HepG2 (cell line): Measurements from ENCODE around the gene NECTIN2. TPM values are rescaled to one million over a fixed set of nuclear protein-coding genes. Genes with fewer than 3 reads are reported as not detected.

Experiments used
- HOXA5 ChIP-seq: sonication (generic); formaldehyde crosslinking; IDR thresholded peaks from 2 replicates; pipeline ENCODE4 v1.4.0; 2020; ENCODE audit warnings: missing genetic modification reagents
- NR2F6 ChIP-seq, 2 experiments: IDR thresholded peaks; 2 replicates each; pipeline ENCODE4 v1.6.1; 2016; ENCODE audit warnings: antibody characterized with exemption in 1 of 2, mild to moderate bottlenecking in 1 of 2
- RBM39 ChIP-seq: fragments of 200-400 bp; formaldehyde crosslinking; IDR thresholded peaks from one replicate; pipeline ENCODE4 v1.6.1; 2018; ENCODE audit warnings: antibody characterized with exemption, mild to moderate bottlenecking, low read depth, low read length; ENCODE audit not compliant: poor library complexity, severe bottlenecking
- RFXAP ChIP-seq: sonication (generic); formaldehyde crosslinking; IDR thresholded peaks from 2 replicates; pipeline ENCODE4 v1.4.0; 2020; ENCODE audit warnings: missing genetic modification reagents, borderline replicate concordance
- SIX4 ChIP-seq: sonication (generic); formaldehyde crosslinking; IDR thresholded peaks from 2 replicates; pipeline ENCODE4 v1.4.0; 2020; ENCODE audit warnings: missing genetic modification reagents
- SNAI1 ChIP-seq: sonication (generic); formaldehyde crosslinking; IDR thresholded peaks from 2 replicates; pipeline ENCODE4 v1.5.0; 2020; ENCODE audit warnings: mild to moderate bottlenecking, missing genetic modification reagents, borderline replicate concordance
- ZMYM4 ChIP-seq: sonication (generic); formaldehyde crosslinking; IDR thresholded peaks from 2 replicates; pipeline ENCODE4 v1.8.1; 2023; ENCODE audit warnings: mild to moderate bottlenecking, missing genetic modification reagents
- ZNF263 ChIP-seq: sonication (generic); formaldehyde crosslinking; IDR thresholded peaks from 2 replicates; pipeline ENCODE4 v1.4.0; 2020; ENCODE audit warnings: missing genetic modification reagents
- ZNF333 ChIP-seq: sonication (generic); formaldehyde crosslinking; IDR thresholded peaks from 2 replicates; pipeline ENCODE4 v1.4.0; 2020; ENCODE audit warnings: mild to moderate bottlenecking, missing genetic modification reagents, borderline replicate concordance
- polyA plus RNA-seq, 8 experiments: library from polyadenylated mRNA; depleted of rRNA in 3 of 8; stranded (reverse) in 7 of 8; unstranded in 1 of 8; fragments of >200 nt; fragmentation: Illumina TruSeq in 4 of 8; extraction: Trizol in 4 of 8; gene quantifications; 2 replicates each; pipeline versions ENCODE4 v1.2.1 to v1.2.3, GENCODE V29; 2011 to 2016; ENCODE audit warnings: low read depth in 4 of 8, missing spikeins in 1 of 8, mixed read lengths in 1 of 8; ENCODE audit not compliant: insufficient read depth in 1 of 8
- total RNA-seq, 5 experiments: library from RNA; depleted of rRNA; stranded (reverse); fragments of >200 nt; fragmentation: Illumina TruSeq; extraction: Trizol; gene quantifications; 2 replicates each; pipeline ENCODE4 v1.2.3, GENCODE V29; 2016; ENCODE audit warnings: low read depth in 1 of 5
- TF ChIP-seq, protein P1 (sequence below): sonication (generic); formaldehyde crosslinking; IDR thresholded peaks from 2 replicates; pipeline ENCODE4 v1.5.0; 2020; ENCODE audit warnings: mild to moderate bottlenecking, missing genetic modification reagents, borderline replicate concordance
- TF ChIP-seq, protein P2 (sequence below): IDR thresholded peaks from 2 replicates; pipeline ENCODE4 v1.6.1; 2016; ENCODE audit warnings: missing biosample characterization, missing genetic modification reagents, low read depth
- TF ChIP-seq, protein P3 (sequence below): sonication (generic); formaldehyde crosslinking; IDR thresholded peaks from 2 replicates; pipeline ENCODE4 v1.4.0; 2020; ENCODE audit warnings: missing genetic modification reagents
- TF ChIP-seq, protein P4 (sequence below), 2 experiments: sonication (generic) in 1 of 2; formaldehyde crosslinking in 1 of 2; IDR thresholded peaks; 2 replicates each; pipeline versions ENCODE4 v1.4.0 to v1.6.1; 2018 to 2020; ENCODE audit warnings: missing genetic modification reagents in 2 of 2, borderline replicate concordance in 1 of 2, low read depth in 1 of 2, mild to moderate bottlenecking in 1 of 2, missing biosample characterization in 1 of 2
- TF ChIP-seq, protein P5 (sequence below): sonication (generic); formaldehyde crosslinking; IDR thresholded peaks from 2 replicates; pipeline ENCODE4 v1.4.0; 2020; ENCODE audit warnings: missing genetic modification reagents

Gene NECTIN2
- total and polyA plus RNA-seq, 2 of the 13 experiments (the other 11 are each of a cell fraction or from before 2014, with no cell fraction given), result 75.4 to 114 TPM

DNA sequence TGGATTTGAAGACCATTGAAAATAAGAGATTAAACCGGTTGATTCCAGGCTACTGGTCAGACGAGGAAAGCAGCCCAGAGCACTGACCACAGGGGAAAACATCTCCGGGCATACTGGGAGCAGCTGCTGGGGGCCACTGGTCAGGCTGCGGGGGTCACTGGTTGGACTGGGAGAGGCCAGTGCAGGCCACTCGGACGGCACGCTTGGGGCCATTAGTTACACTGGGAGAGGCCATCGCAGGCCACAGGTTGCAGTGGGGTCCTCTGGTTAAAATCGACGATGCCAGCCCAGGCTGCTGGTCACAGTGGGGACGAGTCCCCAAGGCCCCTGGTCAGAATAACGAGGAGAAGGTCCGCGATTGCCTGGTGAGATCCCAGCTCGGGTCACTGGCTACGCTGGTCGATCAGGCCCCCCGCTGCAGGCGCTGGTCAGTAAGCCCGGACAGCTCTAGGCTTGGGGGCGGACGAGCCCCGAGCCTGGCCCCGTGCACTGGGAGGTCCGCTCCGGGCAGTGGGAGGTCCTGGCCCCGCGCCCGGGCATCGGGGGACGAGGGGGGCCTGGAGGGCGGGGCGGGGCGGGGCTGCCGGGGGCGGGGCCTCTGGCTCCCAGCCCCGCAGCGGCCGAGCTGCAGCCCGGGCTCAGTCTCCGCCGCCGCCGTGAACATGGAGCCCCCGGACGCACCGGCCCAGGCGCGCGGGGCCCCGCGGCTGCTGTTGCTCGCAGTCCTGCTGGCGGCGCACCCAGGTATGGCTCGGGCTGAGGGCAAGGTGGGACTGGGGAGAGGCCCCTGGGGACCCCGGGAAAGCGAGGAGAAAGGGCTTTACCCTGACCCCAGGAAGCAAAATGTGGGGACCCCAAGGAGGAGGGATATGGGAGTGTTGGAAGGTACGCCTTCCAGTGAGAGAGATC is 37.4 kb upstream of the NECTIN2 start, which contains the start of gene BCAM (continued):
- TF ChIP-seq, protein P1, sequence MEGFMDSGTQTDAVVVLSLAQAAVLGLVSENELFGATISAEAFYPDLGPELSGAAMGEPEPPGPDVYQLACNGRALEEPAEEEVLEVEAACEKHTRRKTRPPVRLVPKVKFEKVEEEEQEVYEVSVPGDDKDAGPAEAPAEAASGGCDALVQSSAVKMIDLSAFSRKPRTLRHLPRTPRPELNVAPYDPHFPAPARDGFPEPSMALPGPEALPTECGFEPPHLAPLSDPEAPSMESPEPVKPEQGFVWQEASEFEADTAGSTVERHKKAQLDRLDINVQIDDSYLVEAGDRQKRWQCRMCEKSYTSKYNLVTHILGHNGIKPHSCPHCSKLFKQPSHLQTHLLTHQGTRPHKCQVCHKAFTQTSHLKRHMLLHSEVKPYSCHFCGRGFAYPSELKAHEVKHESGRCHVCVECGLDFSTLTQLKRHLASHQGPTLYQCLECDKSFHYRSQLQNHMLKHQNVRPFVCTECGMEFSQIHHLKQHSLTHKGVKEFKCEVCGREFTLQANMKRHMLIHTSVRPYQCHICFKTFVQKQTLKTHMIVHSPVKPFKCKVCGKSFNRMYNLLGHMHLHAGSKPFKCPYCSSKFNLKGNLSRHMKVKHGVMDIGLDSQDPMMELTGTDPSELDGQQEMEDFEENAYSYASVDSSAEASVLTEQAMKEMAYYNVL (CRISPR knock-in tag), result peak; percentile 70; the same call in 1 of the 2 replicates
- 0 out of 2 replicates have a peak, but pooled peaks have one; percentile 16 for TF ChIP-seq ZNF263 (CRISPR knock-in tag)
- no peak for TF ChIP-seq SIX4 (CRISPR knock-in tag)
- peak; percentile 47; the same call in 1 of the 2 replicates for TF ChIP-seq RFXAP
- peak; percentile 17; the same call in 1 of the 2 replicates for TF ChIP-seq ZNF333 (CRISPR knock-in tag)
- TF ChIP-seq, protein P2, sequence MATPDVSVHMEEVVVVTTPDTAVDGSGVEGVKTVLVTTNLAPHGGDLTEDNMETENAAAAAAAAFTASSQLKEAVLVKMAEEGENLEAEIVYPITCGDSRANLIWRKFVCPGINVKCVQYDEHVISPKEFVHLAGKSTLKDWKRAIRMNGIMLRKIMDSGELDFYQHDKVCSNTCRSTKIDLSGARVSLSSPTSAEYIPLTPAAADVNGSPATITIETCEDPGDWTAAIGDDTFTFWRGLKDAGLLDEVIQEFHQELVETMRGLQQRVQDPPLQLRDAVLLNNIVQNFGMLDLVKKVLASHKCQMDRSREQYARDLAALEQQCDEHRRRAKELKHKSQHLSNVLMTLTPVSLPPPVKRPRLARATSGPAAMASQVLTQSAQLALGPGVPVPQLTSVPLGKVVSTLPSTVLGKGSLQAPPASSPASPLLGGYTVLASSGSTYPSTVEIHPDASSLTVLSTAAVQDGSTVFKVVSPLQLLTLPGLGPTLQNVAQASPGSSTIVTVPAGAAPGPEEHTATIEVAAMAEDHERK, result no peak
- 0 out of 2 replicates have a peak, but pooled peaks have one; percentile 12 for TF ChIP-seq HOXA5 (CRISPR knock-in tag)
- TF ChIP-seq, protein P3, sequence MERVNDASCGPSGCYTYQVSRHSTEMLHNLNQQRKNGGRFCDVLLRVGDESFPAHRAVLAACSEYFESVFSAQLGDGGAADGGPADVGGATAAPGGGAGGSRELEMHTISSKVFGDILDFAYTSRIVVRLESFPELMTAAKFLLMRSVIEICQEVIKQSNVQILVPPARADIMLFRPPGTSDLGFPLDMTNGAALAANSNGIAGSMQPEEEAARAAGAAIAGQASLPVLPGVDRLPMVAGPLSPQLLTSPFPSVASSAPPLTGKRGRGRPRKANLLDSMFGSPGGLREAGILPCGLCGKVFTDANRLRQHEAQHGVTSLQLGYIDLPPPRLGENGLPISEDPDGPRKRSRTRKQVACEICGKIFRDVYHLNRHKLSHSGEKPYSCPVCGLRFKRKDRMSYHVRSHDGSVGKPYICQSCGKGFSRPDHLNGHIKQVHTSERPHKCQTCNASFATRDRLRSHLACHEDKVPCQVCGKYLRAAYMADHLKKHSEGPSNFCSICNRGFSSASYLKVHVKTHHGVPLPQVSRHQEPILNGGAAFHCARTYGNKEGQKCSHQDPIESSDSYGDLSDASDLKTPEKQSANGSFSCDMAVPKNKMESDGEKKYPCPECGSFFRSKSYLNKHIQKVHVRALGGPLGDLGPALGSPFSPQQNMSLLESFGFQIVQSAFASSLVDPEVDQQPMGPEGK (CRISPR knock-in tag), result peak; percentile 78
- TF ChIP-seq, protein P4, sequence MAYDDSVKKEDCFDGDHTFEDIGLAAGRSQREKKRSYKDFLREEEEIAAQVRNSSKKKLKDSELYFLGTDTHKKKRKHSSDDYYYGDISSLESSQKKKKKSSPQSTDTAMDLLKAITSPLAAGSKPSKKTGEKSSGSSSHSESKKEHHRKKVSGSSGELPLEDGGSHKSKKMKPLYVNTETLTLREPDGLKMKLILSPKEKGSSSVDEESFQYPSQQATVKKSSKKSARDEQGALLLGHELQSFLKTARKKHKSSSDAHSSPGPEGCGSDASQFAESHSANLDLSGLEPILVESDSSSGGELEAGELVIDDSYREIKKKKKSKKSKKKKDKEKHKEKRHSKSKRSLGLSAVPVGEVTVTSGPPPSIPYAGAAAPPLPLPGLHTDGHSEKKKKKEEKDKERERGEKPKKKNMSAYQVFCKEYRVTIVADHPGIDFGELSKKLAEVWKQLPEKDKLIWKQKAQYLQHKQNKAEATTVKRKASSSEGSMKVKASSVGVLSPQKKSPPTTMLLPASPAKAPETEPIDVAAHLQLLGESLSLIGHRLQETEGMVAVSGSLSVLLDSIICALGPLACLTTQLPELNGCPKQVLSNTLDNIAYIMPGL (CRISPR knock-in tag; IDR thresholded peaks at IDR 0.05; ENCODE audit: borderline replicate concordance in 1 of 2, low read depth in 1 of 2), result peak in 1 of 2 experiments; percentile 75; a peak in 2 of 4 replicates
- TF ChIP-seq, protein P5, sequence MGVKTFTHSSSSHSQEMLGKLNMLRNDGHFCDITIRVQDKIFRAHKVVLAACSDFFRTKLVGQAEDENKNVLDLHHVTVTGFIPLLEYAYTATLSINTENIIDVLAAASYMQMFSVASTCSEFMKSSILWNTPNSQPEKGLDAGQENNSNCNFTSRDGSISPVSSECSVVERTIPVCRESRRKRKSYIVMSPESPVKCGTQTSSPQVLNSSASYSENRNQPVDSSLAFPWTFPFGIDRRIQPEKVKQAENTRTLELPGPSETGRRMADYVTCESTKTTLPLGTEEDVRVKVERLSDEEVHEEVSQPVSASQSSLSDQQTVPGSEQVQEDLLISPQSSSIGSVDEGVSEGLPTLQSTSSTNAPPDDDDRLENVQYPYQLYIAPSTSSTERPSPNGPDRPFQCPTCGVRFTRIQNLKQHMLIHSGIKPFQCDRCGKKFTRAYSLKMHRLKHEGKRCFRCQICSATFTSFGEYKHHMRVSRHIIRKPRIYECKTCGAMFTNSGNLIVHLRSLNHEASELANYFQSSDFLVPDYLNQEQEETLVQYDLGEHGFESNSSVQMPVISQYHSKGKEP (CRISPR knock-in tag), result 0 out of 2 replicates have a peak, but pooled peaks have one; percentile 19
- TF ChIP-seq NR2F6 (IDR thresholded peaks at IDR 0.05), result no peak
- 0 out of 2 replicates have a peak, but pooled peaks have one; percentile 13 for TF ChIP-seq NR2F6 (CRISPR knock-in tag; IDR thresholded peaks at IDR 0.05)
- peak; percentile 14; the same call in 1 of the 2 replicates for TF ChIP-seq ZMYM4
- no peak for TF ChIP-seq RBM39
- peak; percentile 56; the same call in 1 of the 2 replicates for TF ChIP-seq SNAI1
